HG03354 (cell line): ENCODE measurements around the gene S1PR4.
"Not testable (repeated sequence)": the region's sequence is repeated elsewhere in the genome, so short reads cannot be mapped to it uniquely, and the experiment has no call there.

Experiments
- ATAC-seq: cut with Tn5 transposase; IDR thresholded peaks from one replicate; pipeline ENCODE4 v1.9.1; 2021; ENCODE audit warnings: mild to moderate bottlenecking; ENCODE audit not compliant: unreplicated experiment, poor library complexity, severe bottlenecking

S1PR4 gene

DNA sequence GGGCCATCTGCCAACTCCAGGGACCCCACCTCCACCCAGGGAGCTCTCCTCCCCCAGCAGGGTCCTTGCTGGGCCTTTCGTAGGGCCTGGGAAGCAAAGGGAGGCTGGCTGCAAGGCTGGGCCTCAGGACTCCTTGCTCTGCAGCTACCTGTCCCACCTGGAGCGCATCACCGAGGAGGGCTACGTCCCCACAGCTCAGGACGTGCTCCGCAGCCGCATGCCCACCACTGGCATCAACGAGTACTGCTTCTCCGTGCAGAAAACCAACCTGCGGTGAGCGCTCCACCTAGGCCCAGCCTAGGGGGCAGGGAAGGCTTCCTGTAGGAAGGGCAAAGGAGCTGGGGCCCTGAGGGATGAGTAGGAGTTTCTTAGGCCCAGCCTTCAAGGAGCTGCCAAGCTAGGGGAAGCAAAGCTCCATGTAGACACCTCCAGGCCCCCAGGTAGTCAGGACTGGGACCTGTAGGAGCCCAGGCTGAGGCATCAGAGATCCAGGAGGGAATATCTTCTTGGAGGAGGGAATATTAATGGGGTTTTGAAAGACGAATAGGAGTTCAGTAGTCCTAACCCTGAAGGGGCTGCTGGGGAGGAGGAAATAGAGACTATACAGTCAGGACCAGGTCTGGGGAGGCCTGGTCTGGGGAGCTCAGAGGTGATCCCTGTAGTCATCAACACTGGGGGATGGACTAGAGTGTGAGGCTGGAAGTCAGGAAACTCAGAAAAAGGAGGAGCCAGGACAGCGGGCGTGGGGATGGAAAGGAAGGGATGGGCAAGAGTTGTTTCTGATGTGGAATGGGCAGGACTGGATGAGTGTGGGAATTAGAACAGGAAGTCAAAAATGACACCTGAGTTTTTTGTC lies 26.8 kb upstream of the S1PR4 start:
- no peak for ATAC-seq

DNA sequence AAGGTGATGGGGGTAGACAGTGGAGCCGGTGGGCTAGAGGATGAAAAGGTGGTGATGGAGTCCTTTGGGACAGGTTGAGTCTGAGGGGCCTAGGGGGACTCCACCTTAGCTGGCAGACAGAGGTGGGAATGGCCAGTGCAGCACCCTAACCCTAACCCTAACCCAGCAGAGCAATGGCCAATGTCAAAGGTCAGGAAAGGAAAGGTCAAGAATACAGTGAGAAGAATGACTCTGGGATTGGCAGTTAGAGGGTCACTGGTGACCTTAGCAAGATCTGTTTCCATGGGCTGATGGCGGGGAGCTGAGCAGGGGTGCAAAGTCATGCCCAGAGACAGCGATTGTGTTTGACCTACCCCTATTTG lies 26.2 kb upstream of the S1PR4 start:
- ATAC-seq: no peak

GRCh38 chr19:3153286-3154230 lies 25.0 kb upstream of the S1PR4 start:
- ATAC-seq: no peak

- not testable (repeated sequence) for ATAC-seq
These were observed 24.1 kb upstream of the S1PR4 start for GRCh38 chr19:3154447-3154846.

- ATAC-seq: peak; percentile 78
These were observed 23.4 kb upstream of the S1PR4 start for GRCh38 chr19:3154957-3155736.

- no peak for ATAC-seq
These were observed 21.3 kb upstream of the S1PR4 start for GRCh38 chr19:3157096-3157845.

DNA sequence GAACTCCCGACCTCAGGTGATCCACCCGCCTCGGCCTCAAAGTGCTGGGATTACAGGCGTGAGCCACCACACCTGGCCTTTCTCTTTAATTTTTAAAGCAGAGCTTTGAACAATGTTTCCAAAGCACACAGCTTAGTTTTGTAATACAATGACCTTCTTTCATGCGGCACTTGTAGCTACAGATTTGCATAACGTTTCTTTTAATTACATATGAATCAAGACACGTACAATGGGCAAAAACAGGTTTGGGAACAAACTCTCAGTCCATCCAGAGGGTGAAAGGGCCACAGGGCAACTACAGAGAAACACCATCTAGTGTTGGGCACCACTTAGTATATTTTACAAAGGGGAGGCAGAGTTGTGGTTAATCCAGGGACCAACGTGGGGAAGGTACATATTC lies 19.0 kb upstream of the S1PR4 start:
- no peak for ATAC-seq

- ATAC-seq: no peak
These were observed 18.4 kb upstream of the S1PR4 start for GRCh38 chr19:3160219-3160618.

GRCh38 chr19:3161453-3161852 lies 17.1 kb upstream of the S1PR4 start:
- no peak for ATAC-seq

- ATAC-seq: no peak
These were observed 15.9 kb upstream of the S1PR4 start for GRCh38 chr19:3162418-3163229.

GRCh38 chr19:3163230-3163886 lies 15.2 kb upstream of the S1PR4 start:
- no peak for ATAC-seq

- no peak for ATAC-seq
These were observed 14.6 kb upstream of the S1PR4 start for GRCh38 chr19:3163943-3164342.

DNA sequence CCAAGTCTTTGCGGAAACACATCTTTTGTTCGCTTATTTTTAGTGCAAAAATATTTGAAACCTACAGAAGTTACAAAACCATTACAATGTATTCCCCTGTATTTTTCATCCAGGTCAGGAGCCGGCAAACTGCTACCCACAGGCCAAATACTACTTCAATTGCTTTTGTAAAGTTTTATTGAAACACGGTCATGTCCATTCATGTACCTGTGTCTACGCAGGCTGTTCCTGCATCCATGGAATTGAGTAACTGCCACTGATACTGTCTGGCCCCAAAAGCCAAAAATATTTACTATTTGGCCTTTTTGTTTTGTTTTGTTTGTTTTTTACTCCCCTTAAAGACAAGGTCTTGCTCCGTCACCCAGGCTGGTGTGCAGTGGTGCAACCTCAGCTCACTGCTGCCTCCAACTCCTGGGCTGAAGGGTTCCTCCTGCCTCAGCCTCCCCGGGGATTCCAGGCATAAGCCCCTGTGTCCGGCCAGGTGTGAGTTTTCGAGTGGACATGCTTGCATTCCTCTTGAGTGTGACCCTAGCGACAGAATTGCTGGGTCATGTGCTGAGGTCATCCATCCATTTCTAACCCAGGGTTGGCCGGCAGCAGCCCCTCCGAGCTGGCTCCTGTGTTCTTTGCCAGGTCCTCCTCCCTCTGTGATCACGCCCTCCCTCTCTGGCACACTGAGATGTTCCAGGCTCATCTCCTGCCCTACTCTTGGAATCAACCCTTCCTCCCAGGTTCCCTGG lies 10.9 kb upstream of the S1PR4 start:
- no peak for ATAC-seq

- ATAC-seq: no peak
These were observed 6.5 kb upstream of the S1PR4 start for GRCh38 chr19:3171894-3172672.

DNA sequence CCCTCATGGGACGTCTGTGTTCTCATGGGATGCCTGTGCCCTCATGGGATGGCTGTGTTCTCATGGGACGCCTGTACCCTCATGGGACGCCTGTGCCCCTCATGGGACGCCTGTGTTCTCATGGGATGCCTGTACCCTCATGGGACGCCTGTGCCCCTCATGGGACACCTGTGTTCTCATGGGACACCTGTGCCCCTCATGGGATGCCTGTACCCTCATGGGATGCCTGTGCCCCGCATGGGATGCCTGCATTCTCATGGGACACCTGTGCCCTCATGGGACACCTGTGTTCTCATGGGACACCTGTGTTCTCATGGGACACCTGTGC lies 5.9 kb upstream of the S1PR4 start:
- not testable (repeated sequence) for ATAC-seq

- no peak for ATAC-seq
These were observed 2.5 kb upstream of the S1PR4 start for GRCh38 chr19:3175781-3176714.
